HepG2 (cell line): ENCODE data around the gene ANTXRL. TPM values are rescaled to one million over a fixed set of nuclear protein-coding genes. Genes with fewer than 3 reads are reported as not detected.

Experiments
- ATAC-seq: fragments of 200-7000 bp; cut with Tn5 transposase; 3 replicates; pipeline ENCODE4 v1.9.1; 2020; ENCODE audit warnings: mild to moderate bottlenecking, moderate library complexity
- BruUV-seq: library from RNA; stranded (reverse); fragments of 400-500 nt; replicated peaks from 2 replicates; lab custom pipeline; 2021; lab: Mats Ljungman, UMichigan
- CTCF ChIA-PET: fragments of 300-600 bp; formaldehyde crosslinking; extraction: SDS; loops from one replicate; lab custom pipeline; 2021; ENCODE audit warnings: low total read pairs, inconsistent platforms, low intra/inter-chr PET ratio; lab: Yijun Ruan, JAX
- POLR2A ChIA-PET: fragments of 350-600 bp; sonication (Branson Sonifier 250); formaldehyde crosslinking; loops from one replicate; lab custom pipeline; 2020; ENCODE audit warnings: antibody characterized with exemption, inconsistent platforms; lab: Yijun Ruan, JAX
- DNase-seq: peaks from one replicate; pipeline ENCODE4 v3.0.0-alpha.2; 2015; ENCODE audit warnings: low spot score
- FAIRE-seq: peaks from 3 replicates; lab custom pipeline; 2011; peaks lifted over from hg19 to GRCh38; lab: Jason Lieb, UNC
- H2AFZ ChIP-seq: one replicate; pipeline ENCODE4 v1.6.1; 2011; ENCODE audit warnings: low read length, inconsistent platforms
- H3K27ac ChIP-seq: fragments of 300-600 bp; 3 replicates; pipeline ENCODE4 v1.8.0; 2011; ENCODE audit warnings: mixed run types, mild to moderate bottlenecking, mixed read lengths, low read length, inconsistent platforms; ENCODE audit not compliant: insufficient read depth; ENCODE audit errors: extremely low read length
- H3K27me3 ChIP-seq, 2 experiments: fragments of 200-600 bp in 1 of 2; 2 replicates in 1 of 2; 3 replicates in 1 of 2; pipeline versions ENCODE4 v1.6.0 to v1.8.0; 2011; ENCODE audit warnings: low read length in 2 of 2, mild to moderate bottlenecking in 2 of 2, moderate library complexity in 2 of 2, inconsistent platforms in 1 of 2; ENCODE audit not compliant: insufficient read depth in 2 of 2, control insufficient read depth in 1 of 2
- H3K36me3 ChIP-seq, 2 experiments: fragments of 200-600 bp in 1 of 2; replicated peaks in 1 of 2; 2 replicates in 1 of 2; 3 replicates in 1 of 2; pipeline versions ENCODE4 v1.5.1 to v1.8.0; 2011; ENCODE audit warnings: low read length in 2 of 2, inconsistent platforms in 1 of 2; ENCODE audit not compliant: insufficient read depth in 2 of 2, control insufficient read depth in 1 of 2
- H3K4me1 ChIP-seq: 2 replicates; pipeline ENCODE4 v1.5.1; 2012; ENCODE audit warnings: low read length, inconsistent platforms; ENCODE audit not compliant: insufficient read depth
- H3K4me2 ChIP-seq: 2 replicates; pipeline ENCODE4 v1.6.0; 2011; ENCODE audit warnings: low read depth, low read length, inconsistent platforms
- H3K4me3 ChIP-seq, 3 experiments: fragments of 200-600 bp in 1 of 3; sonication (generic), shearing (Covaris generic) in 1 of 3; replicated peaks in 1 of 3; 2 replicates each; pipeline ENCODE4 v1.5.1; 2011 to 2016; ENCODE audit warnings: low read length in 3 of 3, inconsistent platforms in 2 of 3, low read depth in 2 of 3, mild to moderate bottlenecking in 2 of 3, control low read depth in 1 of 3, mixed read lengths in 1 of 3; ENCODE audit not compliant: insufficient read depth in 1 of 3
- H3K79me2 ChIP-seq: one replicate; pipeline ENCODE4 v1.6.1; 2011; ENCODE audit warnings: low read length, inconsistent platforms; ENCODE audit not compliant: insufficient read depth
- H3K9ac ChIP-seq: 2 replicates; pipeline ENCODE4 v1.6.0; 2011; ENCODE audit warnings: mild to moderate bottlenecking, low read depth, low read length, inconsistent platforms; ENCODE audit not compliant: insufficient read depth
- H3K9me3 ChIP-seq: 2 replicates; pipeline ENCODE4 v1.5.1; 2012; ENCODE audit warnings: mild to moderate bottlenecking, low read length
- H4K20me1 ChIP-seq: 2 replicates; pipeline ENCODE4 v1.6.0; 2011; ENCODE audit warnings: inconsistent platforms, mild to moderate bottlenecking, low read length, moderate library complexity; ENCODE audit not compliant: insufficient read depth
- EHMT2 ChIP-seq: fragments of 200-600 bp; sonication (generic); IDR thresholded peaks from 2 replicates; pipeline ENCODE4 v1.7.0; 2017; ENCODE audit warnings: antibody characterized with exemption, low read depth, low read length, borderline replicate concordance
- FLYWCH1 ChIP-seq: sonication (generic); formaldehyde crosslinking; IDR thresholded peaks from 2 replicates; pipeline ENCODE4 v1.8.1; 2023; ENCODE audit warnings: mild to moderate bottlenecking, missing genetic modification reagents
- KAT2B ChIP-seq: fragments of 150-350 bp; IDR thresholded peaks from 2 replicates; pipeline ENCODE4 v1.6.1; 2014; ENCODE audit warnings: low read depth, low read length, borderline replicate concordance
- MYNN ChIP-seq: sonication (generic); formaldehyde crosslinking; IDR thresholded peaks from 2 replicates; pipeline ENCODE4 v1.4.0; 2020; ENCODE audit warnings: mild to moderate bottlenecking, low read depth, missing genetic modification reagents
- NCOA5 ChIP-seq: sonication (generic); formaldehyde crosslinking; IDR thresholded peaks from 2 replicates; pipeline ENCODE4 v1.4.0; 2020; ENCODE audit warnings: missing genetic modification reagents
- SIN3B ChIP-seq: fragments of 150-350 bp; IDR thresholded peaks from 2 replicates; pipeline ENCODE4 v1.6.1; 2014; ENCODE audit warnings: low read length
- XBP1 ChIP-seq: sonication (generic); formaldehyde crosslinking; IDR thresholded peaks from 2 replicates; pipeline ENCODE4 v1.5.0; 2020; ENCODE audit warnings: missing genetic modification reagents
- ZNF264 ChIP-seq: sonication (generic); formaldehyde crosslinking; IDR thresholded peaks from 2 replicates; pipeline ENCODE4 v1.4.0; 2020; ENCODE audit warnings: missing genetic modification reagents
- WGBS: methylation state at CpG from one replicate; pipeline ENCODE4 v1.1.6; 2017; ENCODE audit warnings: low lambda C conversion rate; 5-methylcytosine and 5-hydroxymethylcytosine counted together
- in situ Hi-C: cut with HindIII; loops from 2 replicates; pipeline ENCODE4 v1.10.0; 2017; ENCODE audit warnings: low pct_unique_long_range_greater_than_20kb; ENCODE audit not compliant: extremely low pct_ligation_motif_present
- intact Hi-C: fragments of 100-400 bp; cut with micrococcal nuclease; formaldehyde crosslinking; loops from one replicate; pipeline ENCODE4 v1.10.0; 2022; ENCODE audit not compliant: unreplicated experiment
- polyA plus RNA-seq, 8 experiments: library from polyadenylated mRNA; depleted of rRNA in 3 of 8; stranded (reverse) in 7 of 8; unstranded in 1 of 8; fragments of >200 nt; fragmentation: Illumina TruSeq in 4 of 8; extraction: Trizol in 4 of 8; gene quantifications; 2 replicates each; pipeline versions ENCODE4 v1.2.1 to v1.2.3, GENCODE V29; 2011 to 2016; ENCODE audit warnings: low read depth in 4 of 8, missing spikeins in 1 of 8, mixed read lengths in 1 of 8; ENCODE audit not compliant: insufficient read depth in 1 of 8
- total RNA-seq, 5 experiments: library from RNA; depleted of rRNA; stranded (reverse); fragments of >200 nt; fragmentation: Illumina TruSeq; extraction: Trizol; gene quantifications; 2 replicates each; pipeline ENCODE4 v1.2.3, GENCODE V29; 2016; ENCODE audit warnings: low read depth in 1 of 5
- TF ChIP-seq, protein P1 (sequence below): sonication (generic); formaldehyde crosslinking; IDR thresholded peaks from 2 replicates; pipeline ENCODE4 v1.4.0; 2020; ENCODE audit warnings: missing genetic modification reagents
- TF ChIP-seq, protein P2 (sequence below): sonication (generic); formaldehyde crosslinking; IDR thresholded peaks from 2 replicates; pipeline ENCODE4 v1.4.0; 2020; ENCODE audit warnings: missing genetic modification reagents
- TF ChIP-seq, protein P3 (sequence below): sonication (generic); formaldehyde crosslinking; IDR thresholded peaks from 2 replicates; pipeline ENCODE4 v1.9.0; 2021; ENCODE audit warnings: missing genetic modification reagents, mild to moderate bottlenecking, borderline replicate concordance

The ANTXRL gene
- total and polyA plus RNA-seq, 2 of the 13 experiments (the other 11 are each of a cell fraction or from before 2014, with no cell fraction given): not detected

DNA sequence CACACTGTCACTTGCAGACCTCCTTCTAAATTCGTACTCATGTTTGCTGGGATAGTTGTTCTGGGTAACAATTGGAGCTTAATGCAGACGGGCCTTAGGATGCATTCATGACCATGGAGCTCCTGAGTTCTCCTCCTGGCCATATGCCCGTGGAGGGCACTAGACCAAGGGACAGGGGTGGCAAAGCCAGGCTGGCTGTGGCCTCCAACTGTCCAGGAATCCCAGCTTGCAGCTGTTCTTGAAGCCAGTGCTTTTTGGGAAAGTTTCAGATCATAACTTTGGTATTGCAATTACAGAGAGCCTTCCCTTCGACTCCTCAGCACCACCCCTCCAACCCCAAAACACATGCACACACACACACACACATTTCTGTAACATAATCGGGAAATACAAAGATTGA, 30.6 kb downstream of the ANTXRL start:
- Histone ChIP-seq H4K20me1 (no peaks in the 10 kb centered on the region), H3K4me2 (no peak overlapping the region), H3K79me2 (no peaks in the 10 kb centered on the region), H3K36me3 (no peaks in the 10 kb centered on the region)
- DNase-seq (no peak), FAIRE-seq (no peak)
- no TSS peak for BruUV-seq
- in situ Hi-C loops: no loop called here
- POLR2A ChIA-PET: no interaction called here
- 9% methylated on average over 5 of the region's 5 CpGs for WGBS
- TF ChIP-seq SIN3B (no peak), ZNF264 (CRISPR knock-in tag) (no peak), MYNN (CRISPR knock-in tag) (no peak), EHMT2 (no peak), XBP1 (no peak), NCOA5 (CRISPR knock-in tag) (no peak), KAT2B (no peak), FLYWCH1 (CRISPR knock-in tag) (no peak)
- TF ChIP-seq, protein P1, sequence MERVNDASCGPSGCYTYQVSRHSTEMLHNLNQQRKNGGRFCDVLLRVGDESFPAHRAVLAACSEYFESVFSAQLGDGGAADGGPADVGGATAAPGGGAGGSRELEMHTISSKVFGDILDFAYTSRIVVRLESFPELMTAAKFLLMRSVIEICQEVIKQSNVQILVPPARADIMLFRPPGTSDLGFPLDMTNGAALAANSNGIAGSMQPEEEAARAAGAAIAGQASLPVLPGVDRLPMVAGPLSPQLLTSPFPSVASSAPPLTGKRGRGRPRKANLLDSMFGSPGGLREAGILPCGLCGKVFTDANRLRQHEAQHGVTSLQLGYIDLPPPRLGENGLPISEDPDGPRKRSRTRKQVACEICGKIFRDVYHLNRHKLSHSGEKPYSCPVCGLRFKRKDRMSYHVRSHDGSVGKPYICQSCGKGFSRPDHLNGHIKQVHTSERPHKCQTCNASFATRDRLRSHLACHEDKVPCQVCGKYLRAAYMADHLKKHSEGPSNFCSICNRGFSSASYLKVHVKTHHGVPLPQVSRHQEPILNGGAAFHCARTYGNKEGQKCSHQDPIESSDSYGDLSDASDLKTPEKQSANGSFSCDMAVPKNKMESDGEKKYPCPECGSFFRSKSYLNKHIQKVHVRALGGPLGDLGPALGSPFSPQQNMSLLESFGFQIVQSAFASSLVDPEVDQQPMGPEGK: no peak
- TF ChIP-seq, protein P2, sequence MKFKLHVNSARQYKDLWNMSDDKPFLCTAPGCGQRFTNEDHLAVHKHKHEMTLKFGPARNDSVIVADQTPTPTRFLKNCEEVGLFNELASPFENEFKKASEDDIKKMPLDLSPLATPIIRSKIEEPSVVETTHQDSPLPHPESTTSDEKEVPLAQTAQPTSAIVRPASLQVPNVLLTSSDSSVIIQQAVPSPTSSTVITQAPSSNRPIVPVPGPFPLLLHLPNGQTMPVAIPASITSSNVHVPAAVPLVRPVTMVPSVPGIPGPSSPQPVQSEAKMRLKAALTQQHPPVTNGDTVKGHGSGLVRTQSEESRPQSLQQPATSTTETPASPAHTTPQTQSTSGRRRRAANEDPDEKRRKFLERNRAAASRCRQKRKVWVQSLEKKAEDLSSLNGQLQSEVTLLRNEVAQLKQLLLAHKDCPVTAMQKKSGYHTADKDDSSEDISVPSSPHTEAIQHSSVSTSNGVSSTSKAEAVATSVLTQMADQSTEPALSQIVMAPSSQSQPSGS: no peak
- TF ChIP-seq, protein P3, sequence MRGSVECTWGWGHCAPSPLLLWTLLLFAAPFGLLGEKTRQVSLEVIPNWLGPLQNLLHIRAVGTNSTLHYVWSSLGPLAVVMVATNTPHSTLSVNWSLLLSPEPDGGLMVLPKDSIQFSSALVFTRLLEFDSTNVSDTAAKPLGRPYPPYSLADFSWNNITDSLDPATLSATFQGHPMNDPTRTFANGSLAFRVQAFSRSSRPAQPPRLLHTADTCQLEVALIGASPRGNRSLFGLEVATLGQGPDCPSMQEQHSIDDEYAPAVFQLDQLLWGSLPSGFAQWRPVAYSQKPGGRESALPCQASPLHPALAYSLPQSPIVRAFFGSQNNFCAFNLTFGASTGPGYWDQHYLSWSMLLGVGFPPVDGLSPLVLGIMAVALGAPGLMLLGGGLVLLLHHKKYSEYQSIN (CRISPR knock-in tag): no peak
- TF ChIP-seq, all 625 proteins: peak for 0
- H3K4me3 ChIP-seq: no peak overlapping the region
- H3K27me3 ChIP-seq: peaks cover 0 to 12% of the 10 kb centered on the region in 2 experiments; a peak in 2 of 5 replicates
- intact Hi-C loops: no loop called here
- H2AFZ ChIP-seq: no peak overlapping the region
- H3K9ac ChIP-seq: no peak overlapping the region
- ATAC-seq: no peak
- H3K27ac ChIP-seq: no peak overlapping the region
- H3K4me1 ChIP-seq: no peaks in the 10 kb centered on the region
- CTCF ChIA-PET: no interaction called here
- no peaks in the 10 kb centered on the region for H3K9me3 ChIP-seq
